GM12872 (cell line): ENCODE results near the gene CHD6.

Experiments used
- CTCF ChIP-seq: IDR thresholded peaks from 3 replicates; pipeline ENCODE4 v1.5.1; 2011; ENCODE audit warnings: low read depth, mild to moderate bottlenecking, low read length, moderate library complexity; ENCODE audit not compliant: insufficient read depth

The CHD6 gene

GRCh38 chr20:41476446-41476845 lies 141.7 kb downstream of the CHD6 start:
- no peak for TF ChIP-seq CTCF

- TF ChIP-seq CTCF = no peak
Measured at GRCh38 chr20:41476013-41476441, 142.2 kb downstream of the CHD6 start.

- no peak for TF ChIP-seq CTCF
Measured at GRCh38 chr20:41475503-41475902, 142.7 kb downstream of the CHD6 start.

- no peak for TF ChIP-seq CTCF
Measured at GRCh38 chr20:41470362-41471095, 147.6 kb downstream of the CHD6 start.

- no peak for TF ChIP-seq CTCF
Measured at GRCh38 chr20:41469868-41470267, 148.3 kb downstream of the CHD6 start.

- no peak for TF ChIP-seq CTCF
Measured at GRCh38 chr20:41468994-41469600, 149.1 kb downstream of the CHD6 start.

GRCh38 chr20:41467690-41468089 lies 150.5 kb downstream of the CHD6 start:
- TF ChIP-seq CTCF = no peak
